SK-N-SH (cell line): ENCODE measurements around the gene SPIRE2. TPM values are rescaled to one million over a fixed set of nuclear protein-coding genes. Genes with fewer than 3 reads are reported as not detected.

Experiments
- CTCF ChIA-PET: fragments of 300-600, 350-600 bp; formaldehyde crosslinking; extraction: SDS; loops from one replicate; lab custom pipeline; 2021; lab: Yijun Ruan, JAX
- POLR2A ChIA-PET: fragments of 350-600 bp; sonication (Branson Sonifier 250); formaldehyde crosslinking; extraction: SDS; loops from one replicate; lab custom pipeline; 2020; ENCODE audit warnings: antibody characterized with exemption, inconsistent platforms; lab: Yijun Ruan, JAX
- DNase-seq: peaks from one replicate; pipeline ENCODE4 v3.0.0; 2012
- H2AFZ ChIP-seq: fragments of 200-600 bp; sonication (generic); 2 replicates; pipeline ENCODE4 v1.8.1; 2016; ENCODE audit warnings: antibody characterized with exemption, mild to moderate bottlenecking, low read depth
- H3F3A ChIP-seq: fragments of 200-600 bp; sonication (generic); replicated peaks from 2 replicates; pipeline ENCODE3; 2016; ENCODE audit warnings: antibody characterized with exemption, mild to moderate bottlenecking; ENCODE audit not compliant: insufficient read depth
- H3K27ac ChIP-seq, 2 experiments: fragments of 200-500 bp in 1 of 2; fragments of 200-600 bp in 1 of 2; sonication (Bioruptor generic) in 1 of 2; sonication (generic), shearing (Covaris generic) in 1 of 2; 2 replicates each; pipeline versions ENCODE4 v1.5.1 to v1.6.1; 2014 to 2016; ENCODE audit warnings: low read depth in 2 of 2, inconsistent platforms in 1 of 2, low read length in 1 of 2, mild to moderate bottlenecking in 1 of 2, mixed read lengths in 1 of 2
- H3K27me3 ChIP-seq: fragments of 200-600 bp; sonication (generic), shearing (Covaris generic); 2 replicates; pipeline ENCODE4 v1.6.1; 2016; ENCODE audit warnings: mixed run types; ENCODE audit not compliant: insufficient read depth
- H3K36me3 ChIP-seq, 2 experiments: fragments of 200-500 bp in 1 of 2; fragments of 200-600 bp in 1 of 2; sonication (Bioruptor generic) in 1 of 2; sonication (generic) in 1 of 2; replicated peaks in 1 of 2; 2 replicates each; pipeline versions ENCODE3 to v1.5.1; 2014 to 2016; ENCODE audit warnings: low read length in 1 of 2, mild to moderate bottlenecking in 1 of 2; ENCODE audit not compliant: insufficient read depth in 2 of 2, control insufficient read depth in 1 of 2
- H3K4me1 ChIP-seq, 2 experiments: fragments of 200-500 bp in 1 of 2; fragments of 200-600 bp in 1 of 2; sonication (Bioruptor generic) in 1 of 2; sonication (generic), shearing (Covaris generic) in 1 of 2; 2 replicates each; pipeline versions ENCODE4 v1.5.1 to v1.6.1; 2014 to 2016; ENCODE audit warnings: low read depth in 1 of 2, low read length in 1 of 2, mixed run types in 1 of 2; ENCODE audit not compliant: insufficient read depth in 2 of 2, control insufficient read depth in 1 of 2
- H3K4me2 ChIP-seq: fragments of 200-600 bp; sonication (generic), shearing (Covaris generic); 2 replicates; pipeline ENCODE4 v1.6.1; 2017; ENCODE audit warnings: mixed run types
- H3K4me3 ChIP-seq, 2 experiments: fragments of 200-500 bp in 1 of 2; fragments of 200-600 bp in 1 of 2; sonication (Bioruptor generic) in 1 of 2; sonication (generic), shearing (Covaris generic) in 1 of 2; 2 replicates each; pipeline versions ENCODE4 v1.5.1 to v1.8.1; 2014 to 2016; ENCODE audit warnings: low read depth in 2 of 2, inconsistent platforms in 1 of 2, low read length in 1 of 2, mild to moderate bottlenecking in 1 of 2, mixed read lengths in 1 of 2, moderate library complexity in 1 of 2
- H3K79me2 ChIP-seq: fragments of 200-600 bp; sonication (generic); 2 replicates; pipeline ENCODE4 v1.8.1; 2017; ENCODE audit warnings: mild to moderate bottlenecking; ENCODE audit not compliant: insufficient read depth
- H3K9ac ChIP-seq: fragments of 200-600 bp; sonication (generic); 2 replicates; pipeline ENCODE4 v1.6.1; 2017; ENCODE audit warnings: mixed run types
- H3K9me2 ChIP-seq: fragments of 200-600 bp; sonication (generic); 2 replicates; pipeline ENCODE4 v1.6.1; 2017; ENCODE audit warnings: mixed run types
- H3K9me3 ChIP-seq: fragments of 200-600 bp; sonication (generic); 2 replicates; pipeline ENCODE4 v1.6.1; 2017; ENCODE audit warnings: mixed run types, mild to moderate bottlenecking, moderate library complexity
- H4K20me1 ChIP-seq: fragments of 200-600 bp; sonication (generic); 2 replicates; pipeline ENCODE4 v1.6.1; 2017; ENCODE audit warnings: mild to moderate bottlenecking, mixed run types; ENCODE audit not compliant: insufficient read depth
- EP300 ChIP-seq, 2 experiments: IDR thresholded peaks; 2 replicates each; pipeline versions ENCODE4 v1.4.0 to v1.6.1; 2012; ENCODE audit warnings: borderline replicate concordance in 1 of 2, low read depth in 1 of 2, low read length in 1 of 2
- EZH2phosphoT487 ChIP-seq: fragments of 200-600 bp; sonication (generic); IDR thresholded peaks from 2 replicates; pipeline ENCODE4 v1.6.1; 2017; ENCODE audit warnings: low read depth, mixed run types, mild to moderate bottlenecking, antibody characterized with exemption, moderate library complexity, borderline replicate concordance
- FOSL2 ChIP-seq: IDR thresholded peaks from 2 replicates; pipeline ENCODE4 v1.4.0; 2012; ENCODE audit warnings: low read depth, mild to moderate bottlenecking, moderate library complexity, borderline replicate concordance
- FOXJ3 ChIP-seq: sonication (generic); formaldehyde crosslinking; IDR thresholded peaks from 2 replicates; pipeline ENCODE4 v1.5.1; 2020; ENCODE audit warnings: mild to moderate bottlenecking, missing genetic modification reagents
- FOXM1 ChIP-seq: IDR thresholded peaks from 2 replicates; pipeline ENCODE4 v1.4.0; 2012; ENCODE audit warnings: low read depth, mild to moderate bottlenecking
- JUND ChIP-seq: IDR thresholded peaks from 2 replicates; pipeline ENCODE4 v1.4.0; 2012
- POLR2AphosphoS5 ChIP-seq: IDR thresholded peaks from 2 replicates; pipeline ENCODE4 v1.6.1; 2012; ENCODE audit warnings: low read depth, low read length
- RAD21 ChIP-seq: IDR thresholded peaks from 2 replicates; pipeline ENCODE4 v1.6.1; 2012; ENCODE audit warnings: mild to moderate bottlenecking, low read length
- RCOR1 ChIP-seq: fragments of 150-350 bp; IDR thresholded peaks from 2 replicates; pipeline ENCODE4 v1.6.1; 2017; ENCODE audit warnings: antibody characterized with exemption, low read length
- REST ChIP-seq: IDR thresholded peaks from 2 replicates; pipeline ENCODE4 v1.6.1; 2012; ENCODE audit warnings: mild to moderate bottlenecking, low read depth, low read length, moderate library complexity
- RFX5 ChIP-seq: IDR thresholded peaks from 2 replicates; pipeline ENCODE4 v1.6.1; 2012; ENCODE audit warnings: mild to moderate bottlenecking, improper control_type of control experiment, low read length
- RXRA ChIP-seq: IDR thresholded peaks from 2 replicates; pipeline ENCODE4 v1.4.0; 2012; ENCODE audit warnings: low read depth, mild to moderate bottlenecking, borderline replicate concordance
- SMC3 ChIP-seq: IDR thresholded peaks from 2 replicates; pipeline ENCODE4 v1.6.1; 2012; ENCODE audit warnings: low read depth, low read length, improper control_type of control experiment
- TEAD4 ChIP-seq: IDR thresholded peaks from 2 replicates; pipeline ENCODE4 v1.4.0; 2012; ENCODE audit warnings: mild to moderate bottlenecking, borderline replicate concordance; ENCODE audit not compliant: insufficient read depth
- ZBTB33 ChIP-seq: IDR thresholded peaks from 2 replicates; pipeline ENCODE4 v1.4.0; 2012; ENCODE audit warnings: low read depth, borderline replicate concordance
- WGBS: methylation state at CpG from one replicate; pipeline ENCODE4 v1.1.6; 2017; ENCODE audit warnings: low lambda C conversion rate; 5-methylcytosine and 5-hydroxymethylcytosine counted together
- polyA plus RNA-seq, 3 experiments: library from polyadenylated mRNA; depleted of rRNA; stranded (reverse); fragments of >200 nt; gene quantifications; 2 replicates each; pipeline ENCODE4 v1.2.3, GENCODE V29; 2012
- TF ChIP-seq, protein P1 (sequence below): IDR thresholded peaks from 2 replicates; pipeline ENCODE4 v1.4.0; 2012; ENCODE audit warnings: low read depth, borderline replicate concordance
- TF ChIP-seq, protein P2 (sequence below): fragments of 150-350 bp; IDR thresholded peaks from 2 replicates; pipeline ENCODE4 v1.6.1; 2016; ENCODE audit warnings: mild to moderate bottlenecking, low read depth, low read length

SPIRE2 gene
- polyA plus RNA-seq, 1 of the 3 experiments (the other 2 are of a cell fraction), result 15.3 TPM

DNA sequence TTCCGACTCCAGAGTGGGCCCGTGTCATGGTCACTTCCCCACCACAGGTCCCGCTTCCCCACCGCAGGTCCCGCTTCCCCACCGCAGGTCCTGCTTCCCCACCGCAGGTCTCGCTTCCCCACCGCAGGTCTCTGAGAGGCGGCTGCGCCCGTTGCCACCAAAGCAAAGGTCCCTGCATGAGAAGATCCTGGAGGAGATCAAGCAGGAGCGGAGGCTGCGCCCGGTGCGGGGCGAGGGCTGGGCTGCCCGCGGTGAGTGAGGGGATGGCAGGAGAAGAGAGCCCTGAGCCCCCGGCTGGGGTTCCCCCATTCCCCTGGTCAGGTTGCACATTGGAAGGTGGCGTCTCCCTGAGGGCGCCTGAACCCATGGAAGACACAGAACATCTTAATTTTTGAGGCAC lies 27.7 kb downstream of the SPIRE2 start:
- Histone ChIP-seq H3K27me3 (no peaks in the 10 kb centered on the region), H3K4me1 (no peaks in the 10 kb centered on the region), H3K4me2 (no peak overlapping the region), H4K20me1 (no peaks in the 10 kb centered on the region), H2AFZ (no peak overlapping the region), H3K36me3 (no peaks in the 10 kb centered on the region), H3K9me3 (no peaks in the 10 kb centered on the region), H3K27ac (no peak overlapping the region), H3K9ac (no peak overlapping the region)
- 98% methylated on average over 20 of the region's 22 CpGs for WGBS
- ChIA-PET POLR2A (no interaction called here), CTCF (no interaction called here)
- TF ChIP-seq, protein P1, sequence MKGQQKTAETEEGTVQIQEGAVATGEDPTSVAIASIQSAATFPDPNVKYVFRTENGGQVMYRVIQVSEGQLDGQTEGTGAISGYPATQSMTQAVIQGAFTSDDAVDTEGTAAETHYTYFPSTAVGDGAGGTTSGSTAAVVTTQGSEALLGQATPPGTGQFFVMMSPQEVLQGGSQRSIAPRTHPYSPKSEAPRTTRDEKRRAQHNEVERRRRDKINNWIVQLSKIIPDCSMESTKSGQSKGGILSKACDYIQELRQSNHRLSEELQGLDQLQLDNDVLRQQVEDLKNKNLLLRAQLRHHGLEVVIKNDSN, result no peak
- TF ChIP-seq TEAD4 (no peak), RCOR1 (no peak), EP300 (IDR thresholded peaks at IDR 0.05; ENCODE audit: borderline replicate concordance in 1 of 2, low read depth in 1 of 2, low read length in 1 of 2) (no peak), ZBTB33 (no peak), JUND (no peak), POLR2AphosphoS5 (no peak), SMC3 (no peak), FOSL2 (no peak), EZH2phosphoT487 (no peak), RFX5 (no peak), FOXJ3 (CRISPR knock-in tag) (no peak), RAD21 (no peak), RXRA (no peak), REST (no peak), FOXM1 (no peak)
- TF ChIP-seq, protein P2, sequence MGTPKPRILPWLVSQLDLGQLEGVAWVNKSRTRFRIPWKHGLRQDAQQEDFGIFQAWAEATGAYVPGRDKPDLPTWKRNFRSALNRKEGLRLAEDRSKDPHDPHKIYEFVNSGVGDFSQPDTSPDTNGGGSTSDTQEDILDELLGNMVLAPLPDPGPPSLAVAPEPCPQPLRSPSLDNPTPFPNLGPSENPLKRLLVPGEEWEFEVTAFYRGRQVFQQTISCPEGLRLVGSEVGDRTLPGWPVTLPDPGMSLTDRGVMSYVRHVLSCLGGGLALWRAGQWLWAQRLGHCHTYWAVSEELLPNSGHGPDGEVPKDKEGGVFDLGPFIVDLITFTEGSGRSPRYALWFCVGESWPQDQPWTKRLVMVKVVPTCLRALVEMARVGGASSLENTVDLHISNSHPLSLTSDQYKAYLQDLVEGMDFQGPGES, result no peak
- TF ChIP-seq, all 33 proteins: peak for 0
- Histone ChIP-seq H3K4me3 (no peak overlapping the region), H3F3A (no peaks in the 10 kb centered on the region), H3K9me2 (no peaks in the 10 kb centered on the region), H3K79me2 (no peaks in the 10 kb centered on the region)
- DNase-seq, result no peak
